ENCODE results near the gene ZNF827. TPM values are rescaled to one million over a fixed set of nuclear protein-coding genes. Genes with fewer than 3 reads are reported as not detected.

Gene ZNF827
- total RNA-seq, 1 donor from 2014 or later, result 11.2 TPM

DNA sequence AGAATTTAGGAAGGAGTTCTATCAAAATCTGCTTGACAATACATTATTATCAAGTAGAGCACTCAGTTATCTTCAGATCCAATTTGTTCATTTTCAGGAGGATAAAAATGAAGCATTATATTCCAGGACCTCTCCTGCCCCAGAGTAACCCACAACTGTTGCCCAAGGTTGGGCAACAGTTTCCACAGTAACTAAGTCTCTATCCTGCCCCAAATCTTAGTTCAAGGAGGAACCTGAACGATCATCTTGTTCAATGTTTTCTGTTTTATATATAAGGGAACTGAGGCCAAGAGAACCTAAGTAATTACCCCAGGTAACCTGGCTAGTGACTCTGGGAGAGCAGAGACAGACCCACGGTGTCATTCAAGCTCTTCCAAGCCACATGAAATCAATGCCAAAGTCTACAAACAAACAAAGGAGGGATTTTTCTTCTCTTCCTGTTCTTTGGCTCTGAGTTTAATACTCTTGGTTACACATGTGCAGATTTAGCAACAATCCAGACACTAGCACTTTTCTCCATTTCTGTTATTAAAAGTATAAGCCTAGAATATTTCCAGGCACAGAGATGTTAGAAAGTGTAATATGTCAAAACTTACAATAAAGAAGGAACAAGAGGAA lies 153.1 kb downstream of the ZNF827 start:
- Histone ChIP-seq H3K27me3 (no peaks in the 10 kb centered on the region), H3K4me3 (no peak overlapping the region), H3K9me3 (no peaks in the 10 kb centered on the region), H3K27ac (no peak overlapping the region), H3K4me1 (no peaks in the 10 kb centered on the region), H3K36me3 (no peaks in the 10 kb centered on the region)
- ATAC-seq, result no peak
- intact Hi-C loops (cut with DNase I), result no loop called here
- no peak for DNase-seq
- TF ChIP-seq, protein P1, sequence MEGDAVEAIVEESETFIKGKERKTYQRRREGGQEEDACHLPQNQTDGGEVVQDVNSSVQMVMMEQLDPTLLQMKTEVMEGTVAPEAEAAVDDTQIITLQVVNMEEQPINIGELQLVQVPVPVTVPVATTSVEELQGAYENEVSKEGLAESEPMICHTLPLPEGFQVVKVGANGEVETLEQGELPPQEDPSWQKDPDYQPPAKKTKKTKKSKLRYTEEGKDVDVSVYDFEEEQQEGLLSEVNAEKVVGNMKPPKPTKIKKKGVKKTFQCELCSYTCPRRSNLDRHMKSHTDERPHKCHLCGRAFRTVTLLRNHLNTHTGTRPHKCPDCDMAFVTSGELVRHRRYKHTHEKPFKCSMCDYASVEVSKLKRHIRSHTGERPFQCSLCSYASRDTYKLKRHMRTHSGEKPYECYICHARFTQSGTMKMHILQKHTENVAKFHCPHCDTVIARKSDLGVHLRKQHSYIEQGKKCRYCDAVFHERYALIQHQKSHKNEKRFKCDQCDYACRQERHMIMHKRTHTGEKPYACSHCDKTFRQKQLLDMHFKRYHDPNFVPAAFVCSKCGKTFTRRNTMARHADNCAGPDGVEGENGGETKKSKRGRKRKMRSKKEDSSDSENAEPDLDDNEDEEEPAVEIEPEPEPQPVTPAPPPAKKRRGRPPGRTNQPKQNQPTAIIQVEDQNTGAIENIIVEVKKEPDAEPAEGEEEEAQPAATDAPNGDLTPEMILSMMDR (IDR thresholded peaks at IDR 0.05), result no peak

DNA sequence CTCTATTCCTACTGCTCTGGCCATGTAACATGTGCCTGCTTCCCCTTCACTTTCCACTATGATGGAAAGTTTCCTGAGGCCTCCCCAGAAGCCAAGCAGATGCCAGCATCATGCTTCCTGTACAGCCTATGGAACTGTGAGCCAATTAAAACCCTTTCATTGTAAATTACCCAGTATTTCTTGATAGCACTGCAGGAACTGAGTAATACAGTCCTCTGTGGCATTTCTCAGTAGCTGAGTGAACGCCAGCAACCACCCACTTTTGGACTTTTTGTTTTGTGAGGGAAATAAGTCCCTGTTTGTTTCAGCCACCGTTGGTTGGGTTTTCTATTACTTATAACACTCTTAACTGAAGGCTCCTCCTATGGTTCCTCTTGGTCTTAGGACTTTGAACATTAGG lies 154.6 kb downstream of the ZNF827 start:
- no peak for ATAC-seq
- intact Hi-C loops (cut with DNase I), result no loop called here
- H3K4me3 ChIP-seq, result no peak overlapping the region
- H3K27ac ChIP-seq, result no peak overlapping the region
- no peaks in the 10 kb centered on the region for H3K9me3 ChIP-seq
- no peak for DNase-seq
- no peaks in the 10 kb centered on the region for H3K27me3 ChIP-seq
- H3K36me3 ChIP-seq, result no peaks in the 10 kb centered on the region
- TF ChIP-seq, protein P1 (IDR thresholded peaks at IDR 0.05), result no peak
- no peaks in the 10 kb centered on the region for H3K4me1 ChIP-seq

DNA sequence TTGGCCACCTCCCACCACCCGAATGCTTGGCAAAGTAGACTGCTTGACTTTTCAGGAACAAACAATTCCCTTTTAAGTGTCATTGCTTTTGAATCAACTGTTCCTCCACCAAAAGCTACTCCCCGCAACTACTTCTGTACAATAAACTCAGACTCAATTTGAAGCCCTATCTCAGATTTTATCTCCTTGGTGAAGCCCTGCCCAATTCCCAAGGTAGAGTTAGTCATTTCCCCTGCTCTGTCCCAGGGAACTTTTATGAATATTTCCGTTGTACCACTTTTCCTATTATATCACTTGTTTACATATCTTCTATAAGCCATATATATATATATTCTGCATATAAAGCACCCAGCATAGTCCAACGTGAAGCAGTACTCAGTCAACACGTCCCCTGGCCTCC lies 155.9 kb downstream of the ZNF827 start:
- Histone ChIP-seq H3K27ac (no peak overlapping the region), H3K9me3 (no peaks in the 10 kb centered on the region), H3K4me1 (no peaks in the 10 kb centered on the region), H3K27me3 (no peaks in the 10 kb centered on the region), H3K4me3 (no peak overlapping the region), H3K36me3 (no peaks in the 10 kb centered on the region)
- intact Hi-C loops (cut with DNase I), result no loop called here
- TF ChIP-seq, protein P1 (IDR thresholded peaks at IDR 0.05), result no peak
- DNase-seq (no peak), ATAC-seq (no peak)

DNA sequence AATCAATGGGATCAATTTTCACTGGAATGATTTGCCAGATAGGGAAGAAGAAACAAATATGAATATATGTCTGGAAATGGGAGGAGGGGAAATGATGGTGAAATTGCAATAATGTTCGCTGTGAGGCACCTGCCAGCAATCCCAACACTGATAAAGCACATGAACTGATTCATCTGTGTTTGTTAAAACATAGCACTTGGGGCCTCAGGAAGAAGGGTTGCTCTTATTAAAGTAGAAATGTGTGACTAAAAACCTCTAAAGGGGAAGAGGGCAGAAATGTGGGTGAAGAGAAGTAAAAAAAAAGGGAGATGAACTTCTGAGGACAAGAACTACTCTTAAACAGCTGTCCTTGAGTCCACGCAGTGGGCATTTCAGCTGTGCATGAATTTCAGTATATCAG lies 157.3 kb downstream of the ZNF827 start:
- H3K4me1 ChIP-seq, result no peaks in the 10 kb centered on the region
- H3K27ac ChIP-seq, result no peak overlapping the region
- no peaks in the 10 kb centered on the region for H3K9me3 ChIP-seq
- intact Hi-C loops (cut with DNase I), result no loop called here
- no peaks in the 10 kb centered on the region for H3K27me3 ChIP-seq
- DNase-seq (no peak), ATAC-seq (no peak)
- H3K4me3 ChIP-seq, result no peak overlapping the region
- H3K36me3 ChIP-seq, result no peaks in the 10 kb centered on the region
- TF ChIP-seq, protein P1 (IDR thresholded peaks at IDR 0.05), result no peak

DNA sequence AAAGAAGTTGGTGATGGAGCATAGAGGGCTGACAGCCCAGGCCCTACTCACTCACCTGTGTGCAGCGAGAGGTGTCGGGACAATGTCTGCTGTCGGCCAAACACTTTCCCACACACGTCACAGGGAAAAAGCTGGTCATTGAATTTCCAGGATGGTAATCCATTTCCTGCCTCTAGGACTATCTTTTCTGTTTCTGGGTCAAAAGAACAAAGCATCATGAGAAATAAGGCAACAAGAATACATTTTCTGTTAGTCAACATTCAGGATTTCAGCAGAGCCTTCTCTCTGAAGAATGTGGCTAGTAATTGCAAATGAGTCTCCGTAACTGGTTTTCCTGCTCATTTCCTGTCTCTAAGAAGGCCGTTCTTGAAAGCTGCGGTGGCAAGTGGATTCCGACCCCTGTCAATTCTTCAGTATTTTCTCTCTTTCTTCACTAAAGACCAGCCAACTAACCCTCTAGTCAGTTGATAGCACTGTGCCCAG lies 159.3 kb downstream of the ZNF827 start:
- TF ChIP-seq, protein P1 (IDR thresholded peaks at IDR 0.05), result no peak
- Histone ChIP-seq H3K27ac (no peak overlapping the region), H3K4me1 (no peaks in the 10 kb centered on the region), H3K36me3 (peaks cover 14% of the 10 kb centered on the region), H3K27me3 (no peaks in the 10 kb centered on the region), H3K9me3 (no peaks in the 10 kb centered on the region), H3K4me3 (no peak overlapping the region)
- DNase-seq (no peak), ATAC-seq (no peak)
- intact Hi-C loops (cut with DNase I), result no loop called here

DNA sequence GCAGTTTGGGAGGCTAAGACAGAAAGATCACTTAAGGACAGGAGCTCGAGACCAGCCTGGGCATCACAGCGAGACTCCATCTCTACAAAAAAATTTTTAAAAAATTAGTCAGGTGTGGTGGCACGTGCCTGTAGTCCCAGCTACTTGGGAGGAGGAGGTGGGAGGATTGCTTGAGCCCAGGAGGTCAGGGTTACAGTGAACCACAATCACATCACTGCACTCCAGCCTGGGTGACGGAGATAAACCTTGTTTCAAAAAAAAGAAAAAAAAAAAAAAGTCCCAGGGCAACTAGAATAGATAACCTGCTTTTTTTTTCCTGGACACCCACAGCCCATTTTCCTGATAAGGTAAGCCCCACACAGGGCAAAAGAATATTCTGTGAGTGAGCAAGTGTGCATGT lies 162.4 kb downstream of the ZNF827 start:
- ATAC-seq (no peak), DNase-seq (no peak)
- intact Hi-C loops (cut with DNase I), result no loop called here
- Histone ChIP-seq H3K27ac (no peak overlapping the region), H3K4me1 (no peaks in the 10 kb centered on the region), H3K27me3 (no peaks in the 10 kb centered on the region), H3K36me3 (peaks cover 23% of the 10 kb centered on the region), H3K9me3 (no peaks in the 10 kb centered on the region), H3K4me3 (no peak overlapping the region)
- TF ChIP-seq, protein P1 (IDR thresholded peaks at IDR 0.05), result no peak
